Measurements from ENCODE around the gene TRPV4.

DNA sequence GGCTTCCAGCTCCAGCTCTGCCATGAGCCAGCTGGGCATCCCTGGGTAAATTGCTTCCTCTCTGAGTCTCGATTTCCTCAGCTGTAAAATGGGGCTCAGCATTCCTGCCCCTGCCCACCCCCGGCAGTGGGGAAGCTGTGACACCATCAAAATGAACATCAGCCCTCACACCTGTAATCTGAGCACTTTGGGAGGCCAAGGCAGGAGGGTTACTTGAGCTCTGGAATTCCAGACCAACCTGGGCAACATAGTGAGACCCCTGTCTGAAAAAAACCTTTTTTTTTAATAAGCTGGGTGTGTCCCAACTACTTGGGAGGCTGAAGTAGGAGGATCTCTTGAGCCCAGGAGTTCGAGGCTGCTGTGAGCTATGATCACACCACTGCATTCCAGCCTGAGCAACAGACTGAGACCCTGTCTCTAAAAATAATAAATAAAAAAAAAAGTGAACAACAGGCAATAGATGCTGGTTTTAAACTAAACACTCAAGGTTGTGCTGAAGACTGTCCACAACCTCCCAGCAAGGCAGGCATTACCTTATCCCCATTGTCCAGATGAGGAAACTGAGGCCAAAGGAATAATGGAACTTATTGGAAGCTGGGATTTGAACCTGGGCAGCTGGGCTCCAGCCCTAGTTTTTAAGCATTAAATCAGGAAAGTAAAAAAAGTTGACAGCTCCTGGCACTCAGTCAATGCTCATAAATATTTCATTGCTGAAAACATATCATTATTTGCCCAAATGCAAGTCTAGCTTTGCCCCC lies 4.3 kb downstream of the TRPV4 start:
- TF ChIP-seq GATA2 (IDR thresholded peaks at IDR 0.05; ENCODE audit: low read depth, low read length) (no peak), GATA3 (IDR thresholded peaks at IDR 0.05; ENCODE audit: low read depth, low read length) (no peak)

Data from SH-SY5Y (cell line).